Measurements from ENCODE around the gene MYO5C.

MYO5C gene

GRCh38 chr15:52207191-52207590, 88.4 kb downstream of the MYO5C start:
- Mint-ChIP-seq H3K36me3 (ENCODE audit: low read depth) (no peaks in the 10 kb centered on the region), H3K4me3 (no peak overlapping the region), H3K27ac (no peak overlapping the region), H3K9me3 (no peaks in the 10 kb centered on the region), H3K4me1 (ENCODE audit: low read depth) (peaks cover 2% of the 10 kb centered on the region), H3K27me3 (ENCODE audit: low read depth) (no peaks in the 10 kb centered on the region)

GRCh38 chr15:52206446-52206845, 89.2 kb downstream of the MYO5C start:
- Mint-ChIP-seq H3K9me3 (no peaks in the 10 kb centered on the region), H3K4me3 (no peak overlapping the region), H3K36me3 (ENCODE audit: low read depth) (no peaks in the 10 kb centered on the region), H3K4me1 (ENCODE audit: low read depth) (peaks cover 2% of the 10 kb centered on the region), H3K27me3 (ENCODE audit: low read depth) (no peaks in the 10 kb centered on the region), H3K27ac (no peak overlapping the region)

GRCh38 chr15:52204657-52205056, 90.9 kb downstream of the MYO5C start:
- no peaks in the 10 kb centered on the region for H3K9me3 Mint-ChIP-seq
- H3K4me3 Mint-ChIP-seq = no peak overlapping the region
- H3K27ac Mint-ChIP-seq = no peak overlapping the region
- H3K4me1 Mint-ChIP-seq (ENCODE audit: low read depth) = peaks cover 2% of the 10 kb centered on the region
- no peaks in the 10 kb centered on the region for H3K36me3 Mint-ChIP-seq (ENCODE audit: low read depth)
- peaks cover 6% of the 10 kb centered on the region for H3K27me3 Mint-ChIP-seq (ENCODE audit: low read depth)

GRCh38 chr15:52200831-52201365, 94.7 kb downstream of the MYO5C start:
- Mint-ChIP-seq H3K4me3 (no peak overlapping the region), H3K36me3 (ENCODE audit: low read depth) (no peaks in the 10 kb centered on the region), H3K27me3 (ENCODE audit: low read depth) (peaks cover 9% of the 10 kb centered on the region), H3K4me1 (ENCODE audit: low read depth) (no peaks in the 10 kb centered on the region), H3K9me3 (no peaks in the 10 kb centered on the region), H3K27ac (no peak overlapping the region)

GRCh38 chr15:52199271-52199670, 96.3 kb downstream of the MYO5C start:
- Mint-ChIP-seq H3K36me3 (ENCODE audit: low read depth) (no peaks in the 10 kb centered on the region), H3K27ac (no peak overlapping the region), H3K4me3 (no peak overlapping the region), H3K9me3 (no peaks in the 10 kb centered on the region), H3K27me3 (ENCODE audit: low read depth) (peaks cover 9% of the 10 kb centered on the region), H3K4me1 (ENCODE audit: low read depth) (no peaks in the 10 kb centered on the region)

- Mint-ChIP-seq H3K9me3 (no peaks in the 10 kb centered on the region), H3K36me3 (ENCODE audit: low read depth) (no peaks in the 10 kb centered on the region), H3K4me3 (no peak overlapping the region), H3K27me3 (ENCODE audit: low read depth) (peaks cover 9% of the 10 kb centered on the region), H3K4me1 (ENCODE audit: low read depth) (no peaks in the 10 kb centered on the region), H3K27ac (no peak overlapping the region)
These were observed 98.7 kb downstream of the MYO5C start for GRCh38 chr15:52196891-52197290.

- Mint-ChIP-seq H3K27ac (no peak overlapping the region), H3K4me1 (ENCODE audit: low read depth) (no peaks in the 10 kb centered on the region), H3K36me3 (ENCODE audit: low read depth) (no peaks in the 10 kb centered on the region), H3K9me3 (no peaks in the 10 kb centered on the region), H3K4me3 (no peak overlapping the region), H3K27me3 (ENCODE audit: low read depth) (no peaks in the 10 kb centered on the region)
These were observed 101.8 kb downstream of the MYO5C start for GRCh38 chr15:52193791-52194190.

- Mint-ChIP-seq H3K36me3 (ENCODE audit: low read depth) (no peaks in the 10 kb centered on the region), H3K27ac (no peak overlapping the region), H3K4me3 (no peak overlapping the region), H3K4me1 (ENCODE audit: low read depth) (no peaks in the 10 kb centered on the region), H3K27me3 (ENCODE audit: low read depth) (no peaks in the 10 kb centered on the region), H3K9me3 (no peaks in the 10 kb centered on the region)
These were observed 102.3 kb downstream of the MYO5C start for GRCh38 chr15:52193321-52193720.

GRCh38 chr15:52191207-52191606, 104.4 kb downstream of the MYO5C start, which contains the start of gene GNB5:
Gene GNB5 (minus strand): TSS chr15:52191392. CDS start chr15:52184676, 6,716 bp downstream.
- no peak within 1 kb of the TSS for H3K4me3 Mint-ChIP-seq
- H3K9me3 Mint-ChIP-seq = no peaks in the 10 kb centered on the region
- H3K4me1 Mint-ChIP-seq (ENCODE audit: low read depth) = no peaks in the 10 kb centered on the region
- no peak within 1 kb of the TSS for H3K27ac Mint-ChIP-seq
- no peaks in the 10 kb centered on the region for H3K36me3 Mint-ChIP-seq (ENCODE audit: low read depth)
- no peaks in the 10 kb centered on the region for H3K27me3 Mint-ChIP-seq (ENCODE audit: low read depth)

GRCh38 chr15:52186651-52187486, 108.7 kb downstream of the MYO5C start:
- Mint-ChIP-seq H3K27ac (no peak overlapping the region), H3K4me3 (no peak overlapping the region), H3K27me3 (ENCODE audit: low read depth) (no peaks in the 10 kb centered on the region), H3K36me3 (ENCODE audit: low read depth) (peaks cover 1% of the 10 kb centered on the region), H3K4me1 (ENCODE audit: low read depth) (peaks cover 4% of the 10 kb centered on the region), H3K9me3 (peaks cover 3% of the 10 kb centered on the region)

- Mint-ChIP-seq H3K9me3 (peaks cover 3% of the 10 kb centered on the region), H3K27ac (no peak overlapping the region), H3K36me3 (ENCODE audit: low read depth) (peaks cover 1% of the 10 kb centered on the region), H3K4me3 (no peak overlapping the region), H3K4me1 (ENCODE audit: low read depth) (peaks cover 13% of the 10 kb centered on the region), H3K27me3 (ENCODE audit: low read depth) (no peaks in the 10 kb centered on the region)
These were observed 110.4 kb downstream of the MYO5C start for GRCh38 chr15:52185151-52185561.

GRCh38 chr15:52184721-52185120, 110.9 kb downstream of the MYO5C start:
- no peak overlapping the region for H3K4me3 Mint-ChIP-seq
- H3K9me3 Mint-ChIP-seq = peaks cover 3% of the 10 kb centered on the region
- no peaks in the 10 kb centered on the region for H3K27me3 Mint-ChIP-seq (ENCODE audit: low read depth)
- H3K36me3 Mint-ChIP-seq (ENCODE audit: low read depth) = peaks cover 1% of the 10 kb centered on the region
- H3K27ac Mint-ChIP-seq = no peak overlapping the region
- peaks cover 13% of the 10 kb centered on the region for H3K4me1 Mint-ChIP-seq (ENCODE audit: low read depth)

GRCh38 chr15:52183562-52184173, 111.9 kb downstream of the MYO5C start:
- H3K4me3 Mint-ChIP-seq = no peak overlapping the region
- no peak overlapping the region for H3K27ac Mint-ChIP-seq
- H3K9me3 Mint-ChIP-seq = peaks cover 3% of the 10 kb centered on the region
- H3K36me3 Mint-ChIP-seq (ENCODE audit: low read depth) = peaks cover 3% of the 10 kb centered on the region
- H3K27me3 Mint-ChIP-seq (ENCODE audit: low read depth) = no peaks in the 10 kb centered on the region
- peaks cover 18% of the 10 kb centered on the region for H3K4me1 Mint-ChIP-seq (ENCODE audit: low read depth)

GRCh38 chr15:52181938-52182780, 113.4 kb downstream of the MYO5C start:
- H3K27ac Mint-ChIP-seq = no peak overlapping the region
- H3K27me3 Mint-ChIP-seq (ENCODE audit: low read depth) = no peaks in the 10 kb centered on the region
- H3K36me3 Mint-ChIP-seq (ENCODE audit: low read depth) = peaks cover 3% of the 10 kb centered on the region
- H3K4me3 Mint-ChIP-seq = no peak overlapping the region
- peaks cover 3% of the 10 kb centered on the region for H3K9me3 Mint-ChIP-seq
- H3K4me1 Mint-ChIP-seq (ENCODE audit: low read depth) = peaks cover 23% of the 10 kb centered on the region

Measured in T-helper 1 cell treated with Interleukin-12 subunit alpha and Interleukin-12 subunit beta and Interleukin-4 antibody, amounts not matched to agents 30 μg/mL and 1 μg/mL, for 36 hours (primary cell).